GM12878 (cell line): ENCODE data around the gene CAPN9. TPM values are rescaled to one million over a fixed set of nuclear protein-coding genes. Genes with fewer than 3 reads are reported as not detected.

Source experiments
- ATAC-seq: fragments of 200-7000 bp; cut with Tn5 transposase; 3 replicates; pipeline ENCODE4 v1.9.1; 2020; ENCODE audit warnings: mild to moderate bottlenecking, moderate library complexity
- BruUV-seq: library from RNA; stranded (reverse); fragments of 400-500 nt; replicated peaks from 2 replicates; lab custom pipeline; 2021; lab: Mats Ljungman, UMichigan
- CTCF ChIA-PET: fragments of 300-600 bp; sonication (Branson Sonifier 250); formaldehyde crosslinking; extraction: SDS; loops from one replicate; lab custom pipeline; 2021; ENCODE audit warnings: inconsistent platforms; lab: Yijun Ruan, JAX
- POLR2A ChIA-PET: fragments of 350-600 bp; formaldehyde crosslinking; extraction: SDS; loops from one replicate; lab custom pipeline; 2021; ENCODE audit warnings: inconsistent platforms; lab: Charles Lee
- RAD21 ChIA-PET: fragments of 300-600 bp; sonication (Branson Sonifier 250); formaldehyde crosslinking; loops from one replicate; lab custom pipeline; 2023; ENCODE audit warnings: antibody characterized with exemption; ENCODE audit not compliant: unreplicated experiment; lab: Charles Lee
- SMC1A ChIA-PET: fragments of 300-600 bp; sonication (Branson Sonifier 250); formaldehyde crosslinking; loops from one replicate; lab custom pipeline; 2023; ENCODE audit not compliant: unreplicated experiment, uncharacterized antibody; lab: Charles Lee
- DNase-seq: peaks from one replicate; pipeline ENCODE4 v3.0.0-alpha.2; 2011; ENCODE audit warnings: low read depth, low spot score
- FAIRE-seq: peaks from 3 replicates; lab custom pipeline; 2011; peaks lifted over from hg19 to GRCh38; lab: Jason Lieb, UNC
- H2AFZ ChIP-seq: 2 replicates; pipeline ENCODE4 v1.6.0; 2011; ENCODE audit warnings: low read depth, low read length, control low read depth; ENCODE audit not compliant: control insufficient read depth
- H3K27ac ChIP-seq: 2 replicates; pipeline ENCODE4 v1.5.1; 2011; ENCODE audit warnings: control low read depth; ENCODE audit not compliant: control insufficient read depth, insufficient read depth
- H3K27me3 ChIP-seq, 2 experiments: replicated peaks in 1 of 2; 2 replicates each; pipeline versions ENCODE4 v1.6.0 to v1.6.1; 2011; ENCODE audit warnings: low read length in 1 of 2; ENCODE audit not compliant: control insufficient read depth in 2 of 2, insufficient read depth in 2 of 2
- H3K36me3 ChIP-seq, 2 experiments: 2 replicates each; pipeline ENCODE4 v1.5.1; 2011; ENCODE audit warnings: low read length in 1 of 2; ENCODE audit not compliant: control insufficient read depth in 2 of 2, insufficient read depth in 2 of 2
- H3K4me1 ChIP-seq: 2 replicates; pipeline ENCODE4 v1.6.1; 2011; ENCODE audit warnings: mild to moderate bottlenecking, low read length, moderate library complexity, mixed read lengths; ENCODE audit not compliant: control insufficient read depth, insufficient read depth
- H3K4me2 ChIP-seq: 2 replicates; pipeline ENCODE4 v1.6.0; 2011; ENCODE audit warnings: control low read depth; ENCODE audit not compliant: control insufficient read depth, insufficient read depth
- H3K4me3 ChIP-seq: fragments of 200-600 bp; sonication (generic); 2 replicates; pipeline ENCODE4 v1.5.1; 2016
- H3K79me2 ChIP-seq: 2 replicates; pipeline ENCODE4 v1.6.0; 2011; ENCODE audit warnings: low read length; ENCODE audit not compliant: control insufficient read depth, insufficient read depth
- H3K9ac ChIP-seq: 2 replicates; pipeline ENCODE4 v1.8.0; 2011; ENCODE audit warnings: low read length, control low read depth, mixed read lengths; ENCODE audit not compliant: control insufficient read depth, insufficient read depth
- H3K9me3 ChIP-seq: replicated peaks from 3 replicates; pipeline ENCODE4 v1.5.1; 2011; ENCODE audit warnings: mild to moderate bottlenecking, low read length; ENCODE audit not compliant: control insufficient read depth, insufficient read depth
- H4K20me1 ChIP-seq: 2 replicates; pipeline ENCODE4 v1.6.0; 2011; ENCODE audit not compliant: control insufficient read depth, insufficient read depth
- ATF2 ChIP-seq: IDR thresholded peaks from 2 replicates; pipeline ENCODE4 v1.6.1; 2012; ENCODE audit warnings: low read length, inconsistent platforms
- CBFB ChIP-seq: IDR thresholded peaks from 2 replicates; pipeline ENCODE4 v1.6.1; 2016; ENCODE audit warnings: antibody characterized with exemption, low read depth
- E2F8 ChIP-seq: fragments of 450-650 bp; IDR thresholded peaks from 2 replicates; pipeline ENCODE4 v1.6.1; 2018; ENCODE audit warnings: mild to moderate bottlenecking, low read depth, moderate library complexity; ENCODE audit not compliant: partially characterized antibody
- EGR1 ChIP-seq, 2 experiments: IDR thresholded peaks; 1 replicate in 1 of 2; 2 replicates in 1 of 2; pipeline ENCODE4 v1.6.1; 2011 to 2012; ENCODE audit warnings: low read depth in 2 of 2, low read length in 2 of 2, borderline replicate concordance in 1 of 2, mild to moderate bottlenecking in 1 of 2, moderate library complexity in 1 of 2
- GABPA ChIP-seq: IDR thresholded peaks from 2 replicates; pipeline ENCODE4 v1.6.1; 2014; ENCODE audit warnings: antibody characterized with exemption, low read depth, mild to moderate bottlenecking, inconsistent platforms
- HCFC1 ChIP-seq: fragments of 150-350 bp; IDR thresholded peaks from 2 replicates; pipeline ENCODE4 v1.6.1; 2014; ENCODE audit warnings: low read length
- NR2F1 ChIP-seq: fragments of 450-650 bp; conservative IDR thresholded peaks from 2 replicates; pipeline ENCODE4 v1.6.1; 2017; ENCODE audit warnings: mild to moderate bottlenecking
- PAX8 ChIP-seq: fragments of 450-650 bp; IDR thresholded peaks from 2 replicates; pipeline ENCODE4 v1.6.1; 2017; ENCODE audit warnings: mild to moderate bottlenecking, moderate library complexity
- ZNF24 ChIP-seq: fragments of 450-650 bp; IDR thresholded peaks from 2 replicates; pipeline ENCODE4 v1.6.1; 2017; ENCODE audit warnings: antibody characterized with exemption, mild to moderate bottlenecking
- WGBS: methylation state at CpG from one replicate; pipeline ENCODE4 v1.1.6; 2016; ENCODE audit warnings: low lambda C conversion rate; ENCODE audit not compliant: insufficient replicate concordance, insufficient coverage; ENCODE audit errors: missing lambda C conversion rate; 5-methylcytosine and 5-hydroxymethylcytosine counted together
- in situ Hi-C: fragments of 300-500 bp; cut with MboI; formaldehyde crosslinking; loops from 9 replicates; pipeline ENCODE4 v1.14.3; 2018; ENCODE audit warnings: mixed read lengths
- intact Hi-C: fragments of 100-400 bp; cut with micrococcal nuclease; formaldehyde crosslinking; loops from one replicate; pipeline ENCODE4 v1.14.2; 2022; ENCODE audit not compliant: unreplicated experiment
- polyA plus RNA-seq, 11 experiments: library from polyadenylated mRNA; depleted of rRNA in 4 of 11; unstranded in 6 of 11; stranded (reverse) in 5 of 11; fragments of >200 nt; fragmentation: Nextera tagmentation in 4 of 11; fragmentation: Illumina TruSeq in 1 of 11; extraction: Ambion mirVana in 4 of 11; extraction: Trizol in 1 of 11; gene quantifications; 1 replicate in 1 of 11; 2 replicates in 10 of 11; pipeline versions ENCODE4 v1.2.1 to v1.2.3, GENCODE V29; 2011 to 2016; ENCODE audit warnings: inconsistent platforms in 2 of 11, missing spikeins in 2 of 11, low read depth in 1 of 11
- total RNA-seq, 4 experiments: library from RNA; depleted of rRNA in 3 of 4; stranded (reverse); fragments of >200 nt in 3 of 4; fragmentation: Illumina TruSeq in 1 of 4; extraction: Trizol in 1 of 4; gene quantifications; 2 replicates each; pipeline versions ENCODE4 v1.2.1 to v1.2.3, GENCODE V29; 2013 to 2021

Gene CAPN9
- total and polyA plus RNA-seq, 10 of the 15 experiments (the other 5 are each of a cell fraction or from before 2014, with no cell fraction given): not detected

- no peak for TF ChIP-seq E2F8
- TF ChIP-seq, all 136 proteins: peak for 0
These were observed 42.4 kb upstream of the CAPN9 start (continued) for GRCh38 chr1:230704830-230705229.

- no peak for FAIRE-seq
- Histone ChIP-seq H2AFZ (no peak overlapping the region), H3K27me3 (peaks cover 0 to 2% of the 10 kb centered on the region in 2 experiments; a peak in 2 of 4 replicates)
- TF ChIP-seq ATF2: no peak
- TF ChIP-seq HCFC1: no peak
- TF ChIP-seq EGR1 (IDR thresholded peaks at IDR 0.05; ENCODE audit: borderline replicate concordance in 1 of 2, low read depth in 2 of 2, low read length in 2 of 2): no peak
- no peak for TF ChIP-seq CBFB
- no peak for TF ChIP-seq NR2F1
- no peak for TF ChIP-seq ZNF24
- TF ChIP-seq PAX8: no peak
- no peak for TF ChIP-seq GABPA
- TF ChIP-seq, all 136 proteins: peak for 0
- H3K9me3 ChIP-seq: no peaks in the 10 kb centered on the region
- SMC1A ChIA-PET: no interaction called here
- RAD21 ChIA-PET: no interaction called here
- no peaks in the 10 kb centered on the region for H3K79me2 ChIP-seq
- no peak overlapping the region for H3K27ac ChIP-seq
- no peak overlapping the region for H3K4me2 ChIP-seq
- intact Hi-C loops (no loop called here), in situ Hi-C loops (no loop called here)
- no peak overlapping the region for H3K9ac ChIP-seq
- POLR2A ChIA-PET: no interaction called here
- H4K20me1 ChIP-seq: no peaks in the 10 kb centered on the region
- ATAC-seq (no peak), DNase-seq (no peak)
- H3K36me3 ChIP-seq: no peaks in the 10 kb centered on the region
- 56% methylated on average over 18 of the region's 18 CpGs for whole genome bisulfite sequencing
- BruUV-seq: no TSS peak
- H3K4me3 ChIP-seq: no peak overlapping the region
- CTCF ChIA-PET: no interaction called here
- H3K4me1 ChIP-seq: no peaks in the 10 kb centered on the region
These were observed 41.7 kb upstream of the CAPN9 start for GRCh38 chr1:230705289-230706019.
